Jurkat, Clone E6-1 (cell line): Measurements from ENCODE around the gene TMEM51.
"Not testable (repeated sequence)": the region's sequence is repeated elsewhere in the genome, so short reads cannot be mapped to it uniquely, and the experiment has no call there.

Experiments
- DNase-seq: peaks from one replicate; pipeline ENCODE4 v3.0.0-alpha.2; 2011; ENCODE audit warnings: low read depth, low spot score
- H3K4me3 ChIP-seq: 2 replicates; pipeline ENCODE4 v1.5.1; 2011; ENCODE audit warnings: mild to moderate bottlenecking, low read length, control low read depth, moderate library complexity

The TMEM51 gene

GRCh38 chr1:15172405-15173259, 19.1 kb downstream of the TMEM51 start:
- no peak for DNase-seq
- no peak overlapping the region for H3K4me3 ChIP-seq

GRCh38 chr1:15173863-15174614, 20.5 kb downstream of the TMEM51 start:
- H3K4me3 ChIP-seq: no peak overlapping the region
- peak; percentile 36 for DNase-seq

- no peak overlapping the region for H3K4me3 ChIP-seq
- no peak for DNase-seq
Measured at GRCh38 chr1:15174615-15174983, 21.1 kb downstream of the TMEM51 start.

- DNase-seq, H3K4me3 ChIP-seq: not testable (repeated sequence)
Measured at GRCh38 chr1:15175324-15176094, 22.0 kb downstream of the TMEM51 start.

GRCh38 chr1:15176120-15176519, 22.6 kb downstream of the TMEM51 start:
- no peak overlapping the region for H3K4me3 ChIP-seq
- no peak for DNase-seq

- no peak for DNase-seq
Measured at GRCh38 chr1:15176898-15177665, 23.5 kb downstream of the TMEM51 start.

GRCh38 chr1:15177710-15178166, 24.2 kb downstream of the TMEM51 start:
- DNase-seq: no peak
- no peak overlapping the region for H3K4me3 ChIP-seq

More at GRCh38 chr1:15176898-15177665, 23.5 kb downstream of the TMEM51 start:
- no peak overlapping the region for H3K4me3 ChIP-seq

GRCh38 chr1:15178571-15179484, 25.3 kb downstream of the TMEM51 start:
- no peak for DNase-seq
- H3K4me3 ChIP-seq: no peak overlapping the region

GRCh38 chr1:15179485-15179883, 25.9 kb downstream of the TMEM51 start:
- no peak overlapping the region for H3K4me3 ChIP-seq
- no peak for DNase-seq

- H3K4me3 ChIP-seq: no peak overlapping the region
Measured at GRCh38 chr1:15180189-15180588, 26.6 kb downstream of the TMEM51 start.

GRCh38 chr1:15180945-15181523, 27.5 kb downstream of the TMEM51 start:
- no peak for DNase-seq
- no peak overlapping the region for H3K4me3 ChIP-seq

More at GRCh38 chr1:15180189-15180588, 26.6 kb downstream of the TMEM51 start:
- no peak for DNase-seq

GRCh38 chr1:15181564-15181963, 28.0 kb downstream of the TMEM51 start:
- no peak for DNase-seq

GRCh38 chr1:15184436-15185241, 31.1 kb downstream of the TMEM51 start:
- DNase-seq: no peak
- H3K4me3 ChIP-seq: no peak overlapping the region

More at GRCh38 chr1:15181564-15181963, 28.0 kb downstream of the TMEM51 start:
- H3K4me3 ChIP-seq: no peak overlapping the region

GRCh38 chr1:15185617-15186016, 32.1 kb downstream of the TMEM51 start:
- no peak for DNase-seq
- no peak overlapping the region for H3K4me3 ChIP-seq

GRCh38 chr1:15186073-15186845, 32.7 kb downstream of the TMEM51 start:
- no peak overlapping the region for H3K4me3 ChIP-seq

GRCh38 chr1:15186846-15187151, 33.3 kb downstream of the TMEM51 start:
- no peak for DNase-seq
- H3K4me3 ChIP-seq: no peak overlapping the region

More at GRCh38 chr1:15186073-15186845, 32.7 kb downstream of the TMEM51 start:
- no peak for DNase-seq
